Renal cortical epithelial cell (primary cell): ENCODE data around the gene KDM7A. TPM values are rescaled to one million over a fixed set of nuclear protein-coding genes. Genes with fewer than 3 reads are reported as not detected.
"Not testable (repeated sequence)": the region's sequence is repeated elsewhere in the genome, so short reads cannot be mapped to it uniquely, and the experiment has no call there.

Source experiments
- DNase-seq: peaks from one replicate; pipeline ENCODE4 v3.0.0-alpha.2; 2011; ENCODE audit warnings: low read depth
- total RNA-seq: library from RNA; depleted of rRNA; stranded (reverse); fragments of >200 nt; gene quantifications from 2 replicates; pipeline ENCODE4 v1.2.3, GENCODE V29; 2014

The KDM7A gene
- total RNA-seq, result 3.3 and 7.2 TPM in 2 replicates

DNA sequence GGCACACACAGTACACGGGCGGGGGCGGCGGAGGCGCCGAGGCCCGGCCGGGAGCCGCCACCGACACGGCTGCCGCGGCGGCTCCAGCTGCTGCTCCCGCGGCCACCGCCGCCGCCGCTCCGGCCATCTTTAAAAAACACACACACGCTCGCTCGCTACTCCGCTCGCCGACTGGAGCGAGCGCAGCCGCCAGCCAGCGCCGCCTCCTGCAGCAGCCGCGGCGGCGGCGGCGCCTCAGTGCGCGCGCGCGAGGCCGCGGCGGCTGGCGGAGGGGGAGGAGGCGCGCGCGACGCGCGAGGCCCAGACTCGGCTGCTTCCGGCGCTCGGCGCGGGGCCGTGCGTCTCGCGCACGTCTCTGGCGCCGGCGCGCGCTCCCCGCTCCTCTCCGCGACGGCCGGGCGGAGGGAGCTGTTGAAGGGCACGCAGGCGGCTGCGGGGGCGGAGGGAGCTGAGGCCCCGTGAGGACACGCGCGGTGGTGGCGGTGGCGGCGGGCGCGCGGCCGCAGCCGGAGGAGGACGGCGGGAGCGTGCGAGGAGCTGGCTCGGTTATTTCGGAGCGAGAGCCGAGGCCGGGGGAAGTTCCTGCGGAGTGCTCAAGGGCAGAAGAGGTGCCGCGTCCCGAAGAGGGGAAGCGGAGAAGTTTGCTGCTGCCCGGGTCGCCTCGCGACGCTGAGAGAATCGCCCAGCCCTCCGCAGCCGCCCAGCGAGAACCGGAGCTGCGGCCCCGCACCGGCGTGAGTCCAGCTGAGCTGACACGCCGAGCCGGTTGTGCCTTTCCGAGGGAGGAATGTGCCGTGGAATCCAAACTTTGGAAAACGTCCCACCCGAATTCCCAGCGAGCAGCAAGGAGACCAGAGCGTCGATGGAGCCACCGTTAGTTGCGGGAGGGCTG lies at the start of gene KDM7A:
KDM7A (minus strand) TSS at position 173 of the 892 bp plus-strand sequence; CDS start at position 127, 46 bp downstream.
- peak; percentile 57 for DNase-seq

- no peak for DNase-seq
Observed at GRCh38 chr7:140225562-140226249, 48.9 kb upstream of the KDM7A start.

GRCh38 chr7:140223515-140224221 lies 46.9 kb upstream of the KDM7A start:
- DNase-seq, result no peak

DNA sequence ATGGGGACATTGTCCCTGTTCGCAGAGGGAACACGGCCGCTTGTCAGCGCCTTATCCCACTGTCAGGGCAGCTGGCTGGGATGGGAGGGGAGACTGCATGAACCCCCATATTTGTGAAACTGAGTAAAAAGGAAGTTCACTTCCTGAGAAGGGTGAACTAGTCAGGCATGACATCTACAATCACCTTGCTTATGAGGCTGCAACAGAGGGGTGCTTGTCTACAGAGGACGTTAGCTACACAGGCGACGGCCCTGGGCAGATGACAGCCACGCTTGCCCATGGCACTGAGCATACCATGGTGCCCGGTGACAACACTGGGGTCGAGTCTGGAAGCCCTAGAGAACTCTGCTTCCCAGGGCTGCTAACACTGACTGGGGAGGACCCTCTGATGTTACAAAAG lies 46.0 kb upstream of the KDM7A start:
- DNase-seq, result no peak

DNA sequence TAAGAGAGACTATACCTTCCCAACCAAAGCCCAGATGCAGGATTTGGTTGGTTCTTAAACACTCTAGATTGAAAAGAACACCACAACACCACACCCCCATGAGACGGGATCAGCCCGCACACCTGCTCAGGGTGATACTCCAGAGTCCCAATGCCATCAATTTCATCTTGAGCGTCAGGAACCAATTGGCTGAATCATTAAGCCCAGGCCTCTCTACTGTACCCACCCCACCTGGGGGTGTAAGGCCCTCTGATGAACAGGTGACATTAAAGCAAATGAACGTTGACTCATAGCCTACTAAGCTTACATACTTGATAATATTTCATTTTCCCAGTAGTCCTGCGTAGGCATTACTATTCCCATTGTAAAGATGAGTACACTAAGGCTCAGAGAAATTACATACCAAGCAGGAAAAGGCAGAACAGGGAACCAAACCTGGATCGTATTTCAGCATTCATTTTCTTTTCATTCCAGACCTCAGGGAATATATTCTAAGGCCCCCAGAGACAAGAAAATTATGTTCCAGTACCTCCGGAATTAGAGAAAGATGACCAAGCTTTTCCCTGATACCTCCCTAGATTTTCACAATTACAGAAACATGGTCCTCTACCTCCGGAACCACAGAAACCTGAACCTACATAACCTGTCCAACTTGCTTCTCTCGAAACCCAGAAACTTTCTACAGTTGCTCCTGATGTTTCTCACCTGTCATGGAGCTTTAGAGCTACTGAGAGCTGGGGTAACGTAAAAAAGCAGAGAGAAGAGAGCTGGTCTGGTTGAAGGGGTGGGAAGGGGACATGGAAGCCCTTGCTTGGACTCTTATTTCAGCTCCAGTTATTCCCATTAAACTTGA lies 43.1 kb upstream of the KDM7A start:
- DNase-seq, result no peak

DNA sequence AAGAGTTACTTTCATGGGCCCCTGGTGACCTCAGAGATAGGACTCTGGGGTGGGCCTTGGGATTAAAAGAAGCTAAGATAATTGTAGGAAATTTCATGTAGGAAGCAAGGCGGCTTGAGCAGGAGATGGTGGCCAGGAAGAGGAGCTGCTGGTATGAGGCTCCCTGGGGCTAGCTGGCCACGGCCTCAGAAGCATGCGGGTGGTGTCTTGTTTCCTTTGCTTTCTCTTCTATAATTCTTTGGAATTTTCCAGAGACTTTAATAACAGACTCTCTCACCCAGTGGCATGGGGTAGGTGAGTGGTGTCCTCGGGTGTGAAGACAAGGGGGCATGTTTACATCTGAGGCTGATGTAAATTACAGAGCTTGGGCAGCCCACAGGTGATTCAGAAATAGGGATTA lies 41.9 kb upstream of the KDM7A start:
- DNase-seq, result no peak

DNA sequence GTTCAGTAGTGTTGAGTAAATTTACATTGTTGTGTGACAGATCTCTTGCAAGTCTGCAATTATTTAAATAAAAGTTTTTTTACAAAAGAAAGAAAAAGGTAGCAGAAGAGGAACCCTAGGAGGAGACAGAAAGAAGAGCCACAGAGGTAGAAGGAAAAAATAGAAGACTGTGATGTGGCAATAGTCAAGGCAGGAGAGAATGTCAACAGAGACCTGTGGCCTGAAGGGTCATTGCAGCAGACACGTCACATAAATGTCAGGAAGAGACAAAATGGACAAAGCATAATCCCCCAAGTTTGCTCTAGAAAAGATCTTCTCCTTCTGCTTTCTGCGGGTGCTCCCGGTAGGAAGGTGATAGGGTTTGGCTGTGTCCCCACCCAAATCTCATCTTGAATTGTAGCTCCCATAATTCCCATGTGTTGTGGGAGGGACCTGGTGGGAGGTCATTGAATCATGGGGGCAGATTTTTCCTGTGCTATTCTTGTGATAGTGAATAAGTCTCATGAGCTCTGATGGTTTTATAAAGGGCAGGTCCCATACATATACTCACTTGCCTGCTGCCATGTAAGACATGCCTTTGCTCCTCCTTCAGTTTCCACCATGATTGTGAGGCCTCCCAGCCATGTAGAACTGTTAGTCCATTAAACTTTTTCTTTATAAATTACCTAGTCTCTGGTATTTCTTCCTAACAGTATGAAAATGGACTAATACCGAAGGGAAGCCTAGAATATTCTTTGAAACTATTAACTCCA lies 41.1 kb upstream of the KDM7A start:
- DNase-seq, result no peak

GRCh38 chr7:140215281-140215680 lies 38.5 kb upstream of the KDM7A start:
- no peak for DNase-seq

DNA sequence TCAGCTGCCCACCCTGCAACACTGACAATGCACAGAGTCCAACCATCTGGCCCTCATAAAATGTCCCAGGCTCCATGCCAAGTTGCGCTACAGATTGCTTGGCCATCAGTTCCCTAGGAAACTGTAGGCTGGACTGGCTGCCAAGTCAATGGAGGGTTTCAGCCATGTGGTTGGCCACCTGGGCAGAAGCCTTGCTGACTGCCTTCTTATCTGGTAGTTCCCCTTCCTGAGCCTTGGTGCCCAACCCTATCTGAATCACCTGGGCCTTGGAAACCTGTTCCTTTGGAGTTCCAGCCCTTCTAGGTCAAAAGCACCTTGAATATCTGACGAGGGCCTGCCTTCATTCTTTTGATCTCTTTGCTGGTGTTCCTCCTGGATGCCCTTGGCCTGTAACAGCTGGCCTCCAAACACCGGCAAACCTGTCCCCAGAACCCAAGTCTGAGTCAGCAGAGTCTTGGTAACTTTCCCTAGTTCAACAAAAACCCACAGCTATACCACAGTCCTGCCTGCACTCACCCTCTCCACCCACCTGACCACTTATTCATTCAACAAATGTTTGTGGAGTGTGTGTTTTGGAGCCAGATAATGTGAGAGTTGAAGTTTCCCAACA lies 37.4 kb upstream of the KDM7A start:
- DNase-seq, result peak; percentile 92

- DNase-seq, result peak; percentile 25
Observed at GRCh38 chr7:140213684-140214074, 36.9 kb upstream of the KDM7A start.

DNA sequence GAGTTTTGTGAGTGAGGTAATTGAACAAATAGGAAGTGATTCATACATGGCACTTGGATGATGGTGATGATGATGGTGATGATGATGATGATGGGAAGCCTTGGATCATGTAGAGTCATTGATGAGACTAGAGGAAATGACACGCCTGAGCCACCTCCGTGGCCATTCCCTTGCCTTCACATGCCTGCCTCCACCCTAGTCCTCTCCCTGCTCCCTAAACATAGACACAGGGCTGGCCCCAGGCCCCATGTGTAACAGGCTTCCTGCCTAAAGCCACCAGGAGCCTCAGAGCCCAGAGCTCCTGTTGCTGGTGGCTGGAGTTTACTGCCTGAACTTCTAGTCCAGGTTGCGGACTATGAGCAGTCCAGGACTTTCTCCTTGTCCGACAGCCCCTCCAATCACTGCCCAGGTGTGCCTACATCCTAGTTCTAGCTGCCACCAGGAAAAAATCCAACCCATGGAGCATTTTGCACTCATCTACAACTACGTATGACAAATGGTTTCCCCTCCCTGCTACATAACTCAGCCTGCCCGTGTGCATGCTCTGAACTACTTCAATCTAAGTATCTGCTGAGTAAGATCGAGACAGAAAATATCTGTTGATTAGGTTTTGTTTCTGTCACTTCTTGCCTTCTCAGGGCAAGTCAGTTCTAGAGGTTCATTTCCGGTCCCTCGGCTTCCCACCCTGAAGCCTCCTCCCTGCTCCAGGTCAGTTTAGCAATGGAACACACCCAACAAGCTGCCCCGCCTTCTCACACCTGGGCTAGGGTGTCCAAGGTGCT lies 35.5 kb upstream of the KDM7A start:
- DNase-seq, result no peak

DNA sequence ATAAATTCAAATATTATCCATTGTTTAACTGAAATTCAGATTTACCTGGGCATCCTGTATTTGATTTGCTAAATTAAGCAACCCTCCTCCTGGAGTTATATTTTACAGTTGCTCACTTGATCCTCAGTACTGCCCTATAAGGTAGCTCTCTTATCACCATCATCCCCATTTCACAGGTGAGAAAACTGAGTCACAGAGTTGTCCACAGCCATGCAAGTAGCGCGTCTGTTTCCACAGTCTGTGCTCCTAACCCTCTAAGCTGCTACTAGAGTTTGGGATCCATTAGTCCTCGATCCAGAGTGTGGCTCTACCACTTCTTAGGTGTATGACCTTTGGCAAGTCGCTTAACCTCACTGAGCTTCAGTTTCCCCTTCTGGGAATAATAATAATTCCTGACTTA lies 34.9 kb upstream of the KDM7A start:
- DNase-seq, result no peak

DNA sequence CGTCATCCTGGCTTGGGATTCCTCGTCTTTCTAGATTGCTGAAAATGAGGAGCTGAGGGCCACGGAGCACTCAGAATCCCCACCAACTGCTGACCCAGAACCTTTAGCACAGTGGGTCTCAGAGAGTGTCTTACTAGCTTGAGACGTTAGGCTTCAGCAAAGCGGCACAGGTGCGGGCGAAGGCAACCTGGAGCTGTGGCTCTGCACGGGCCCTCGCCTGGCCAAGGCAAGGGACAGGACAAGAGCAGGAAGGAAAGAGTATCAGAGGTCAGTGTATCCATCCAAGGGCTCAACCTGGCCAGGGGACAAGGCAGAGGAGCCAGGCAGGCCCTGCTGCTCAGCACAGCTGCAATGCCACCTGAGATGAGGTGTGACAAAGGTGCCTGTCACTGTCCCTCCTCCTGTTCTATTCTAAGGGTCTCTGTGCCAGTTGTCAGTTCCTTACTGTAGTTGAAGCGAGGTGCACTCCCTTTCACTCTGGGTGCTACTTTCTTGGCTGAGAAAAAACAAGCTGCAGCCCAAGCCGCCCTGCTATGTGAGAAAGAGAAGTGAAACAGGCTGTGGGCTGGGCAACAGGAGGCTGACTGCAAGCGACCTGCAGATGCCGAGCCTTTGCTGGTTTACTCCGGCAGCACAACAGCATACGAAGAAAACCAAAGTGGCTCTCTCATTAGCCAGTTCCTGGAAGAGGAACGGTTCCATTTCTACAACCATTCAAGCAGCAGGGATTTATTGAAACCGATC lies 33.3 kb upstream of the KDM7A start:
- no peak for DNase-seq

DNA sequence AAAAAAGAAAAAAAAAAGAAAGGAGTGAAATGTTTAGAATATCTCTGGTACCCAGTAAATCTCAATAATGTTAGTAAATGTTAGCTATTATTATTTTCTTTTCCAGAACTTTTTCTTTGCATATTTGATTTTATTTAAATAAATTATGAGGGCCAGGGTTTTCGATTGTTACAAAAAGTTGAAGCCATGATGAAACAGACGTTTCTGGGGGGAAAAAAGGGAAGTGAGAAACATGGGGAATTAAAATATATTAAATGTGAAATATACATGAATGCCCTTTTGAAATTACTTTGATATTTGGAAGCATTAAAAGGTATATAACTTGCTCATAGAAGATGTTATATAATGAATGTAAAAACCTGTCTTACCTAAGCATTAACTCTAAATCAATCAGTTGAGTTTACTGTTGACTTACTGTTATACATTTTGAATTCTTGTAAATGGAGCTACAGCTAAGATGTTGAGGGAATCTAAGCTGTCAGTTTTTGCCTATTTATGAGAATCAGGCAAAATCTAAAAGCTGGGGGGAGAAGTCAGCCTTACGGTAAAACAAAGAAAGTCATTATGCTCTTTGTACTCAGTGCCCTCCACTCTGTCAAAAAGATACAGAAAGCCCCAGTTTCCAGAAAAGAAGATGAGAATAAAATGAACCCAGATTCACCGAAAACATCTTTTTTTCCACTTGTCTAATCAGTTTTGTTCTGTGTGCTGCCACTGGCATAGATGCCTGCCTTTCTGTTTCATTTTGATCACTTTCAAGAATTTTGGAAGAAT lies 30.0 kb upstream of the KDM7A start:
- no peak for DNase-seq

DNA sequence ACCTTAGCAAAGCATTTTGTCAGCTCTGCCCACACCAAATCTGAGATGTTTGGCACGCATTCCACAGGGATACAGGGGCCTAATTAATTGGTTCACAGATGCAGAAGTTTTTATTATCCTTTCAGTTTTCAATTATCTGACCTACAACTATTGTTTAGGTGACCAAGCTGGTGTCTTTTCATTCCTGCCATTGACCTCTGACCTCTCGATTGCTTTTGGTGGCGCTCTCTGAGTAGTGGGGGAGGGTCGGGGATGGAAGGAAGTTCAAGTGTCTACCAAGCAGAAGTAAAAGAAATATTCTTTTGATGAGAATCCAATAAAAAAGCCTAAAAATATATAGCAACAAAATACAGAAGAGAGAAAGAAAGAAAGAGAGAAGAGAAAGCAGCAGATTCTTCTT lies 28.8 kb upstream of the KDM7A start:
- no peak for DNase-seq

GRCh38 chr7:140203556-140203955 lies 26.8 kb upstream of the KDM7A start:
- DNase-seq, result no peak

DNA sequence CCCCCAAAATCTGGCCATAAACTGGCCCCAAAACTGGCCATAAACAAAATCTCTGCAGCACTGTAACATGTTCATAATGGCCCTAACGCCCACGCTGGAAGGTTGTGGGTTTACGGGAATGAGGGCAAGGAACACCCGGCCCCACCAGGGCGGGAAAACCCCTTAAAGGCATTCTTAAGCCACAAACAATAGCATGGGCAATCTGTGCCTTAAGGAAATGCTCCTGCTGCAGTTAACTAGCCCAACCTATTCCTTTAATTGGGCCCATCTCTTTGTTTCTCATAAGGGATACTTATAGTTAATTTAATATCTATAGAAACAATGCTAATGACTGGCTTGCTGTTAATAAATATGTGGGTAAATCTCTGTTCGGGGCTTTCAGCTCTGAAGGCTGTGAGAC lies 26.2 kb upstream of the KDM7A start:
- not testable (repeated sequence) for DNase-seq

GRCh38 chr7:140201393-140201792 lies 24.6 kb upstream of the KDM7A start:
- DNase-seq, result no peak
